Pons (tissue), 1 donor: ENCODE measurements around the gene PFAS.
"Not testable (repeated sequence)": the region's sequence is repeated elsewhere in the genome, so short reads cannot be mapped to it uniquely, and the experiment has no call there.

Experiments
- DNase-seq: peaks from one replicate; pipeline ENCODE4 v3.0.0-alpha.2; 2016; ENCODE audit warnings: low spot score

PFAS gene

GRCh38 chr17:8227238-8227581 is 21.9 kb upstream of the PFAS start:
- DNase-seq: no peak

GRCh38 chr17:8231701-8232100 is 17.4 kb upstream of the PFAS start:
- DNase-seq: no peak

- no peak for DNase-seq
Observed at GRCh38 chr17:8234361-8235270, 14.5 kb upstream of the PFAS start.

GRCh38 chr17:8235676-8236075 is 13.4 kb upstream of the PFAS start:
- DNase-seq: no peak

GRCh38 chr17:8237175-8237574 is 11.9 kb upstream of the PFAS start:
- DNase-seq: no peak

- no peak for DNase-seq
Observed at GRCh38 chr17:8237886-8238285, 11.2 kb upstream of the PFAS start.

- no peak for DNase-seq
Observed at GRCh38 chr17:8243827-8244226, 5.3 kb upstream of the PFAS start.

- no peak for DNase-seq
Observed at GRCh38 chr17:8244768-8245167, 4.3 kb upstream of the PFAS start.

GRCh38 chr17:8249621-8250500 is 772 bp downstream of the PFAS start:
- DNase-seq: no peak

GRCh38 chr17:8251411-8251810 is 2.3 kb downstream of the PFAS start:
- not testable (repeated sequence) for DNase-seq

- peak; percentile 17 for DNase-seq
Observed at GRCh38 chr17:8253801-8254200, 4.7 kb downstream of the PFAS start.

- DNase-seq: no peak
Observed at GRCh38 chr17:8254881-8255280, 5.8 kb downstream of the PFAS start.

- DNase-seq: no peak
Observed at GRCh38 chr17:8255499-8255898, 6.4 kb downstream of the PFAS start.

GRCh38 chr17:8256291-8256690 is 7.2 kb downstream of the PFAS start:
- DNase-seq: no peak

GRCh38 chr17:8256691-8257090 is 7.6 kb downstream of the PFAS start:
- no peak for DNase-seq

- no peak for DNase-seq
Observed at GRCh38 chr17:8257801-8258200, 8.7 kb downstream of the PFAS start.

GRCh38 chr17:8264320-8264719 is 15.2 kb downstream of the PFAS start:
- DNase-seq: no peak

- DNase-seq: no peak
Observed at GRCh38 chr17:8264836-8265542, 15.9 kb downstream of the PFAS start.

GRCh38 chr17:8266648-8267479 is 17.8 kb downstream of the PFAS start:
- DNase-seq: no peak

GRCh38 chr17:8267480-8268147 is 18.5 kb downstream of the PFAS start:
- no peak for DNase-seq
